Measurements from ENCODE around the gene IFT80. TPM values are rescaled to one million over a fixed set of nuclear protein-coding genes. Genes with fewer than 3 reads are reported as not detected.

Gene IFT80
- total and polyA plus RNA-seq, 9 of the 15 experiments (the other 6 are each of a cell fraction or from before 2014, with no cell fraction given), result 6.7 to 21.1 (median 16.4) TPM

- TF ChIP-seq IRF9 (tag; IDR thresholded peaks at IDR 0.05) (no peak), YY1 (IDR thresholded peaks at IDR 0.05; ENCODE audit: borderline replicate concordance in 1 of 3, control insufficient read depth in 1 of 3, extremely low read depth in 1 of 3, insufficient read depth in 3 of 3, insufficient read length in 1 of 3, insufficient replicate concordance in 2 of 3, low read depth in 1 of 3, low read length in 2 of 3) (peak; percentile 48 to 92 (median 86)), ZBTB1 (CRISPR knock-in tag; IDR thresholded peaks at IDR 0.05; ENCODE audit: borderline replicate concordance, low read depth) (no peak), PHB2 (IDR thresholded peaks at IDR 0.05; ENCODE audit: low read depth) (no peak), NR2C2 (CRISPR knock-in tag; IDR thresholded peaks at IDR 0.05) (0 out of 2 replicates have a peak, but pooled peaks have one; percentile 49), NR2C2 (tag; IDR thresholded peaks at IDR 0.05) (peak; percentile 72; the same call in 1 of the 2 replicates), PHB (CRISPR knock-in tag; IDR thresholded peaks at IDR 0.05) (no peak), SMAD1 (IDR thresholded peaks at IDR 0.05; ENCODE audit: low read depth, low read length, partially characterized antibody) (peak; percentile 80), FIP1L1 (IDR thresholded peaks at IDR 0.05; ENCODE audit: low read depth, low read length, poor library complexity, severe bottlenecking) (no peak), SUPT5H (IDR thresholded peaks at IDR 0.05) (peak; percentile 92), BDP1 (IDR thresholded peaks at IDR 0.05; ENCODE audit: insufficient read depth, insufficient read length) (no peak), ZNF644 (tag; IDR thresholded peaks at IDR 0.05; ENCODE audit: low read depth) (0 out of 2 replicates have a peak, but pooled peaks have one; percentile 28), ZNF274 (IDR thresholded peaks at IDR 0.05; ENCODE audit: borderline replicate concordance, low read depth, low read length) (no peak)
- TF ChIP-seq, protein P1, sequence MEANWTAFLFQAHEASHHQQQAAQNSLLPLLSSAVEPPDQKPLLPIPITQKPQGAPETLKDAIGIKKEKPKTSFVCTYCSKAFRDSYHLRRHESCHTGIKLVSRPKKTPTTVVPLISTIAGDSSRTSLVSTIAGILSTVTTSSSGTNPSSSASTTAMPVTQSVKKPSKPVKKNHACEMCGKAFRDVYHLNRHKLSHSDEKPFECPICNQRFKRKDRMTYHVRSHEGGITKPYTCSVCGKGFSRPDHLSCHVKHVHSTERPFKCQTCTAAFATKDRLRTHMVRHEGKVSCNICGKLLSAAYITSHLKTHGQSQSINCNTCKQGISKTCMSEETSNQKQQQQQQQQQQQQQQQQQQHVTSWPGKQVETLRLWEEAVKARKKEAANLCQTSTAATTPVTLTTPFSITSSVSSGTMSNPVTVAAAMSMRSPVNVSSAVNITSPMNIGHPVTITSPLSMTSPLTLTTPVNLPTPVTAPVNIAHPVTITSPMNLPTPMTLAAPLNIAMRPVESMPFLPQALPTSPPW (CRISPR knock-in tag; IDR thresholded peaks at IDR 0.05), result peak; percentile 82
- TF ChIP-seq, protein P2, sequence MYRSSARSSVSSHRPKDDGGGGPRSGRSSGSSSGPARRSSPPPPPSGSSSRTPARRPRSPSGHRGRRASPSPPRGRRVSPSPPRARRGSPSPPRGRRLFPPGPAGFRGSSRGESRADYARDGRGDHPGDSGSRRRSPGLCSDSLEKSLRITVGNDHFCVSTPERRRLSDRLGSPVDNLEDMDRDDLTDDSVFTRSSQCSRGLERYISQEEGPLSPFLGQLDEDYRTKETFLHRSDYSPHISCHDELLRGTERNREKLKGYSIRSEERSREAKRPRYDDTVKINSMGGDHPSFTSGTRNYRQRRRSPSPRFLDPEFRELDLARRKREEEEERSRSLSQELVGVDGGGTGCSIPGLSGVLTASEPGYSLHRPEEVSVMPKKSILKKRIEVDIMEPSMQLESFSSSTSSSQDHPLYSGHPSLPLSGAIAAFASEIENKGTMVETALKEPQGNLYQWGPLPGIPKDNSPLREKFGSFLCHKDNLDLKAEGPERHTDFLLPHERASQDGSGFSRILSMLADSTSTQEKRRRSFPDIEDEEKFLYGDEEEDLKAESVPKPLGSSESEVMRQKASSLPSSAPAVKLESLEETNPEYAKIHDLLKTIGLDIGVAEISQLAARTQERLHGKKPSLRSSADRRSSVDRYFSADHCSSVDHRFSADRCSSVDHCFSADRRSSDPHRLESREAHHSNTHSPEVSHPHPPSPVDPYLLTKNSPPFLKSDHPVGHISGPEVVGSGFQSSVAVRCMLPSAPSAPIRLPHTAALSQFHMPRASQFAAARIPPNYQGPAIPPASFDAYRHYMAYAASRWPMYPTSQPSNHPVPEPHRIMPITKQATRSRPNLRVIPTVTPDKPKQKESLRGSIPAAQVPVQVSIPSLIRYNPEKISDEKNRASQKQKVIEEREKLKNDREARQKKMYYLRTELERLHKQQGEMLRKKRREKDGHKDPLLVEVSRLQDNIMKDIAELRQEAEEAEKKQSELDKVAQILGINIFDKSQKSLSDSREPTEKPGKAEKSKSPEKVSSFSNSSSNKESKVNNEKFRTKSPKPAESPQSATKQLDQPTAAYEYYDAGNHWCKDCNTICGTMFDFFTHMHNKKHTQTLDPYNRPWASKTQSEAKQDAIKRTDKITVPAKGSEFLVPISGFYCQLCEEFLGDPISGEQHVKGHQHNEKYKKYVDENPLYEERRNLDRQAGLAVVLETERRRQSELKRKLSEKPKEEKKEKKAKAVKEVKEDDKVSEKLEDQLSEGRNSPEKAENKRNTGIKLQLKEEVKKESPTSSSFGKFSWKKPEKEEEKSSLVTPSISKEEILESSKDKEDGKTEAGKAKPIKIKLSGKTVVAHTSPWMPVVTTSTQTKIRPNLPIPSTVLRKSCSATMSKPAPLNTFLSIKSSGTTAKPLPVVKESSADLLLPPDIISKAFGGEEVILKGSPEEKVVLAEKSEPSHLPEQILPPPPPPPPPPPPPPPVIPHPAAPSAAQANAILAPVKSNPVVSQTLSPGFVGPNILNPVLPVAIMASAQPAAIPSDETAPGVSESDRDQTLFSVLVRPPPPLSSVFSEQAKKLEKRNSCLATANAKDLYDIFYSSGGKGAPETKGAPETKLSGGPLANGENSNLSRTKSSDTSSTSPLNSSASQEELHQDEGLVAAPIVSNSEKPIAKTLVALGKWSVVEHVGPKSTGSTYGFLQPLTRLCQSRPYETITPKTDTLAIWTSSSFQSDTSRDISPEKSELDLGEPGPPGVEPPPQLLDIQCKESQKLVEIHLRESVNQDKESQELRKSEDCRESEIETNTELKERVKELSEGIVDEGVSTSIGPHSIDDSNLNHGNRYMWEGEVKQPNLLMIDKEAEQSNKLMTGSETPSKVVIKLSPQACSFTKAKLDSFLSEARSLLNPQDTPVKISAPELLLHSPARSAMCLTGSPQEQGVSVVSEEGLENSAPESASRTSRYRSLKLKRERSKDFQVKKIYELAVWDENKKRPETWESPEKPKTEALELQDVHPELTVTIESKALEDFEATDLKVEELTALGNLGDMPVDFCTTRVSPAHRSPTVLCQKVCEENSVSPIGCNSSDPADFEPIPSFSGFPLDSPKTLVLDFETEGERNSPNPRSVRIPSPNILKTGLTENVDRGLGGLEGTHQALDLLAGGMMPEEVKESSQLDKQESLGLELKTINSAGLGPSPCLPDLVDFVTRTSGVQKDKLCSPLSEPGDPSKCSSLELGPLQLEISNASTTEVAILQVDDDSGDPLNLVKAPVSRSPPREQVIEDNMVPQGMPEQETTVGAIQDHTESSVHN (IDR thresholded peaks at IDR 0.05; ENCODE audit: borderline replicate concordance in 1 of 2, low read depth in 1 of 2), result 0 out of 4 replicates have a peak, but pooled peaks of 1 of the 2 experiments have one; percentile 12
Observed at GRCh38 chr3:160399125-160400029, at the start of gene IFT80, which contains the start of gene SMC4 (continued).

Data from K562 (cell line).